Left renal pelvis (tissue), 4 donors: Measurements from ENCODE around the gene GALK1. TPM values are rescaled to one million over a fixed set of nuclear protein-coding genes. Genes with fewer than 3 reads are reported as not detected.
"Not testable (repeated sequence)": the region's sequence is repeated elsewhere in the genome, so short reads cannot be mapped to it uniquely, and the experiment has no call there.

Experiments
- DNase-seq, 4 donors: peaks; one replicate each; pipeline ENCODE4 v3.0.0-alpha.2; 2013; ENCODE audit warnings: low read depth in 4 of 4, low spot score in 3 of 4
- polyA plus RNA-seq, 4 donors: library from polyadenylated mRNA; unstranded; fragments of 120-200 nt; gene quantifications; one replicate each; pipeline ENCODE4 v1.2.1, GENCODE V29; 2013; ENCODE audit not compliant: insufficient read length in 4 of 4

GALK1 gene
- polyA plus RNA-seq, 4 donors, result 19.2 to 36.1 (median 24.1) TPM

- peak; percentile 98 to 99 (median 98) for DNase-seq
Measured at GRCh38 chr17:75784473-75785015, 19.6 kb upstream of the GALK1 start, which contains the start of gene UNK. Gene UNK (plus strand): TSS chr17:75784806. CDS start chr17:75784881, 75 bp downstream.

- DNase-seq, result no peak
Measured at GRCh38 chr17:75783803-75784472, 18.9 kb upstream of the GALK1 start.

- peak in 1 of 4 donors; percentile 64 for DNase-seq
Measured at GRCh38 chr17:75783069-75783783, 18.2 kb upstream of the GALK1 start.

- peak in 1 of 4 donors; percentile 98 for DNase-seq
Measured at GRCh38 chr17:75779987-75780889, 15.2 kb upstream of the GALK1 start.

- peak in 3 of 4 donors; percentile 98 to 99 (median 99) for DNase-seq
Measured at GRCh38 chr17:75779250-75779986, 14.4 kb upstream of the GALK1 start.

GRCh38 chr17:75778861-75779249, 13.9 kb upstream of the GALK1 start:
- no peak for DNase-seq

GRCh38 chr17:75778066-75778860, 13.3 kb upstream of the GALK1 start:
- DNase-seq, result not testable (repeated sequence)

GRCh38 chr17:75777296-75777922, 12.4 kb upstream of the GALK1 start:
- DNase-seq, result no peak

GRCh38 chr17:75776386-75777295, 11.6 kb upstream of the GALK1 start:
- DNase-seq, result no peak

GRCh38 chr17:75774991-75775668, 10.1 kb upstream of the GALK1 start:
- no peak for DNase-seq

GRCh38 chr17:75774471-75774990, 9.5 kb upstream of the GALK1 start:
- DNase-seq, result no peak

- no peak for DNase-seq
Measured at GRCh38 chr17:75773808-75774470, 8.9 kb upstream of the GALK1 start.

- no peak for DNase-seq
Measured at GRCh38 chr17:75773121-75773807, 8.3 kb upstream of the GALK1 start.

GRCh38 chr17:75771334-75772281, 6.6 kb upstream of the GALK1 start:
- DNase-seq, result no peak

- DNase-seq, result no peak
Measured at GRCh38 chr17:75769536-75769935, 4.5 kb upstream of the GALK1 start.
